Adipose tissue (tissue), 3 donors: ENCODE data around the gene PDSS1. TPM values are rescaled to one million over a fixed set of nuclear protein-coding genes. Genes with fewer than 3 reads are reported as not detected.
"Not testable (repeated sequence)": the region's sequence is repeated elsewhere in the genome, so short reads cannot be mapped to it uniquely, and the experiment has no call there.

Experiments used
- H3K27ac ChIP-seq: one replicate; pipeline ENCODE4 v1.5.1; 2013; ENCODE audit warnings: low read depth, low read length
- WGBS, 3 donors: extraction: QIAGEN DNeasy Blood & Tissue Kit; methylation state at CpG; one replicate each; pipeline ENCODE4 v1.1.7; 2013; 5-methylcytosine and 5-hydroxymethylcytosine counted together
- polyA plus RNA-seq, 3 donors: library from polyadenylated mRNA; stranded (reverse); fragments of 200-250 nt; gene quantifications; one replicate each; pipeline ENCODE4 v1.2.3, GENCODE V29; 2013
- donor health status: healthy with polysubstance abuse.
- donor health status: Bipolar disorder and iron deficiency.
- donor health status: healthy.

PDSS1 gene, protein sequence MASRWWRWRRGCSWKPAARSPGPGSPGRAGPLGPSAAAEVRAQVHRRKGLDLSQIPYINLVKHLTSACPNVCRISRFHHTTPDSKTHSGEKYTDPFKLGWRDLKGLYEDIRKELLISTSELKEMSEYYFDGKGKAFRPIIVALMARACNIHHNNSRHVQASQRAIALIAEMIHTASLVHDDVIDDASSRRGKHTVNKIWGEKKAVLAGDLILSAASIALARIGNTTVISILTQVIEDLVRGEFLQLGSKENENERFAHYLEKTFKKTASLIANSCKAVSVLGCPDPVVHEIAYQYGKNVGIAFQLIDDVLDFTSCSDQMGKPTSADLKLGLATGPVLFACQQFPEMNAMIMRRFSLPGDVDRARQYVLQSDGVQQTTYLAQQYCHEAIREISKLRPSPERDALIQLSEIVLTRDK
- polyA plus RNA-seq: 1 to 10 TPM; 3.2 to 7.0 (median 5.7) TPM

DNA sequence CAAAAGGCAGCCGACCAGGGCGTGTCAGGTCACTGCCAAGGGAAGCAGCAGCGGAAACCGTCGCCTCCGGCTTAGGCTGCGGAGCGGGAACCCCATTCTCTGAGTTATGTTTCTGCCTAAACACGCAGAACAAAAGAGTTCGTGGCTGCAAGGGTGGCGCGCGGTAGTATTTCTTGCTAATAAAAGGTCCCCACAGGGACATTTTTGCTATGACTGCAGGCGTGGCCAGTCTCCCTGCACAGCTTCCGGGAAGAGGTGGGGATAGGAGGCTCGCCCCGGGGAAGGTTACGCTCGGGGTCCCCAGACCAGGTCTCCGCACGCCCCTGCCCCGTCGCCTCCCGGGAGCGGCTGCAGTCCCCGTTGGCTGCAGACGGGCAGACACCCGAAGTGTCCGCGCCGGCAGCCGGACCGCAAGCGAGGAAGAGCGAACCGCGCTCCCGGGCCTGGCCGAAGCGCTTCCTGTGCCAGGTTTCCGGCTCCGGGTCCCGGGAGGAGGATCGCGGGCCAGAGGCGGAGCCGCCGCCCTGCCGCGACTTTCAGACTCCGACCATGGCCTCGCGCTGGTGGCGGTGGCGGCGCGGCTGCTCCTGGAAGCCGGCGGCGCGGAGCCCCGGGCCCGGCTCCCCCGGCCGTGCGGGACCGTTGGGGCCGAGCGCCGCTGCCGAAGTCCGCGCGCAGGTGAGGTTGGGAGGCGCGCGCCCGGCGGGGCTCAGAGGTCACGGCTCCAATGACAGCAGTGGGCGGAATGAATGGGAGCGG lies at the start of gene PDSS1:
PDSS1 (plus strand) TSS at position 539 of the 759 bp plus-strand sequence; CDS start at position 550, 11 bp downstream.
- H3K27ac ChIP-seq: peak within 1 kb of the TSS; percentile 88
- WGBS, 3 donors: 0 to 1% (median 1%) methylated on average over 73 to 82 of the region's 82 CpGs

DNA sequence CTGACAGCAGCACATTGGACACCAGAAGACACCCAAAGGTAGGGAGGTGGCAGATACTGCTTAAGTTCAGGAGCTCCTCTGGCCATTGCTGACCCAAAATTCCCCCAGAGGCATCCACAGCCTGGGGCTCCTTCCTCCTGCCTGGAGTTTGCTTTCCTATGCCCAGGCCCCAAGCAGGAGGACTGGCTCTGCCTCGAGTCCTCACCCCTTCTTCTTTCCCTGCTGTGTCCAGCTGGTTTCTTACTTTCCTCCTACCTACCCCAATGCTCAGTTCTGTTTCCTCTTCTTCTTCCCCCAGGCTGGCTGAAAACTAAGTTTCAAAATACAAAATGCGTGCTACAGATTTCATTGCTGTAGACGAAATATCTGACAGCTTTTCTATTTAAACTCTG lies 49.3 kb upstream of the PDSS1 start:
- 52 to 72% (median 68%) methylated on average over 2 to 3 of the region's 3 CpGs for WGBS, 3 donors
- not testable (repeated sequence) for H3K27ac ChIP-seq

DNA sequence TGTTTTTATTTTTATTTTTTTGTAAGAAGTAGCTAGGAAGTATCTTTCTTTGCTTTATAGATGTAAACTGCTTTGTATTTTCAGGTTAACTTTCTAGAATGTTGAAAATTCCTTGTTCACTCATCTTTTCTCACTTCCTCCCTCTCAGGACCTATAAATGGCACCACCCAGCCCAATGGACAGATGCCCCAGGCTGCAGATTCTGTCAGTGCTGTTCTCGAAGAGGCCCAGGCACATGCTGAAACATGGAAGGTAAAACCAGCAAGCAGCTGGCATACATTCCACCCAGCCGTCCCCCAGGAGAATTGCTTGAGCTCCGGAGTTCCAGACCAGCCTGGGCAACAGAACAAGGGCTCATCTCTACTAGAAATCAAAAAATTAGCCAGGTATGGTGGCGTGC lies 47.1 kb upstream of the PDSS1 start:
- no peak overlapping the region for H3K27ac ChIP-seq
- 63 to 74% (median 69%) methylated on average over 4 of the region's 4 CpGs for WGBS, 3 donors

DNA sequence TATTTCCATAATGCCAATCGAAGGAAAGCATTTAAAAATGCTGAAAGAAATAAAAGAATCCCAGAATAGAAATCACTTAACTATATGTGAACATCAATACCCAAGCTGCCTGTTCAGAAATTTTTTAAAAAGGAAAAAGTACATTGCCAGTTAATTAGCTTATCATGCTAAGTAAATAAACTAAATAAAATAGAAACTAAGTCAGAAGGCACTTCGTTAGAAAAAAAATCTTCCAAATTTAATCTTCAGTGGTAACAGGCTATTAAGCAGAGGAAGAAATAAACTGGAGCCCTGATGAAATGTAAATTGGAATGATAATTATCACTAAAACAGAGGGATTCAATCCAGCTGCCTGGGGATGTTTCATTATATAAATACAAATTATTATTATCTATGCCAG lies 46.0 kb upstream of the PDSS1 start:
- 53 to 75% (median 71%) methylated on average over 2 of the region's 2 CpGs for WGBS, 3 donors
- not testable (repeated sequence) for H3K27ac ChIP-seq

DNA sequence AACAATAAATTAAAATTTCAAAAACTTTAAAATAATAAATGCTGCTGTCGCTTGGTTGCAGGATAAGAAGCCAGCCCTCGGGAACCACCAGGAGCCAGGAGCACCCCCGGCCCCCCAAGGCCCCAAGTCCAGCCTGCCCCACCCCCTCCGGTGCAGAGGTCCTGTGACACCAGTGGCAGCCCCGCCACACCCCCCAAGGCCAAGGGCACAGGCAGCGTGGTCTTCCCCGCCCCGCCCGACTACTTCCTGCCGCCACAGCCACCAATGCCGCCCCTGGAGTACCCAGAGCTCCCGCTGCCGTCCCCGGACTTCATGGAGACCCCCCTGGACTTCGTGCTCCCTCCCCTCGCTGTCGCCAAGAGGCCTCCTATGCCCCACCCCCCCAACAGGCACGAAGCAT lies 44.5 kb upstream of the PDSS1 start:
- WGBS, 3 donors: 87 to 91% (median 89%) methylated on average over 15 to 18 of the region's 18 CpGs
- no peak overlapping the region for H3K27ac ChIP-seq

DNA sequence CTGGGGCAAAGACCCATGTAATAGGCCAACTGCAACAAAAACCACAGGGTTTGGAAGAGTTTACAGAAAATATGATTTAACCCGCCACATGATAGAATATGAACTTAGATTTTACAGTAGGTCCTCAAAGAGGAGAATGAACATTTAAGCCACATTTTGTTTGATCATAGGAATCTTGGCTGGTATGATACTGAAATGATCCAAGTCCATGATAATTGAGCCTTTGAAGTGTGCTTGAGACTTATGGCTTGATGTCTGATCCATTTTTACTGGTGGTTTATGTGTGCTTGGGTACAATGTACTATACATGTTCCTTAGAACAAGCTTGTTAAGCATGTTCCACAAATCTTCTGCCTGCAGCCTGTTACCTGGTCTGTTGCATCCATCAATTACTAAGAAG lies 41.8 kb upstream of the PDSS1 start:
- WGBS, 3 donors: 92 to 97% (median 93%) methylated on average over 1 of the region's 1 CpG
- no peak overlapping the region for H3K27ac ChIP-seq

DNA sequence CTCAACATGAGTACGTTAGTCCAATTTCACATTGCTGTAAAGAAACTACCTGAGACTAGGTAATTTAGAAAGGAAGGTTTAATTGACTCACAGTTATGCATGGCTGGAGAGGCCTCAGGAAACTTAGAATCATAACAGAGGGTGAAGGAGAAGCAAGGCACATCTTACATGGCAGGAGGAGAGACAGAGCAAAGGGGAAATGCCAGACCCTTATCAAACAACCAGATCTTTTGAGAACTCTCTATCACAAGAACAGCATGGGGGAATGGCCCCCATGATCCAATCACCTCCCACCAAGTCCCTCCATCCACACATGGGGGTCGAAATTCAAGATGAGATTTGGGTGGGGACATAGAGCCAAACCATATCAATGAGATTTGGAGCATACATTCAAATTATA lies 34.6 kb upstream of the PDSS1 start:
- no peak overlapping the region for H3K27ac ChIP-seq
- WGBS, 3 donors: 76 to 83% (median 80%) methylated on average over 2 of the region's 2 CpGs

DNA sequence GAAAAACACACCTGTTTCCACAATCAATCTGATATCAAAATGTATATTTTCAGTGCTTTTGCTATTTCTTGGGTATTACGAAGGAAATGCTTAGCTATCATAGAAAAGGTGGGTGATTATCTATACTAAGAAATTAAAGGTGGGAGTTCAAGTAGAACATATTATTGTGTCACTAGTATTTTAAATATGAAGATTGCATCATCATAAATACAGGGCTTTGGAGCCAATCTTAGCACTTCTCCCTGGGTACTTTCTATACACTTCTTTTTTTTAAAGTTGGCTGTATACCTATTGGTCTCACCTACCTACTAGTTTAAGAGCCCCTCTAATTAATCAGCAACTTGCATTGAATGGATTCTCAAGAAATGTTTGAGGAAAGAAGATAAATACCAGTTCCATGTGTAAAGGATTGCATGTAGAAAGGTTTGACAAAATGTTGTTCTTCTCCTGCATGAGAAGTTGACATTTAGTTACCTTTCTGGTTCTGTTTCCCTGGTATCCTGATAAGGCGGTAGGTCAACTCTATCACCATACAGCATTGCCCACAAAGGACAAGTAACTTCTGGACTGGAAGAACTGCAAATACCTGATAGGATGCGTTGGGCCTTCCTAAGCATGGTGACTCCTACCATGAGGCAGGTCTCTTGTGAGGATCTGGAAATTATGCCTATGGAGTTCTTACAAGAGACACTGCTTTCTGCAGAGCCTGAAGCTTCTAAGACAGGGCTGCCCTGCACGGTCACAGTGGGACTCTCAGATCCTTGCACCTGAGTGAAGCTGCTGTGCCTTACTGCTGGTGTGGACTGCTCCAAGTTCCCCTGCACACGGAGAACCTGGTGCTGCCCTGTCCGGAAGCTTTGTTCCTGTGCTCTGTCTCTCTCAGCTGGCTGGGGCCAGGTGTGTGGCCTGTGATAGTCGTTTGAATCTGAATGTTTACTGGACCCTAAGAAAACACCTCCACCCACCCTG lies 32.1 kb upstream of the PDSS1 start:
- 63 to 77% (median 73%) methylated on average over 7 of the region's 7 CpGs for WGBS, 3 donors
- no peak overlapping the region for H3K27ac ChIP-seq

DNA sequence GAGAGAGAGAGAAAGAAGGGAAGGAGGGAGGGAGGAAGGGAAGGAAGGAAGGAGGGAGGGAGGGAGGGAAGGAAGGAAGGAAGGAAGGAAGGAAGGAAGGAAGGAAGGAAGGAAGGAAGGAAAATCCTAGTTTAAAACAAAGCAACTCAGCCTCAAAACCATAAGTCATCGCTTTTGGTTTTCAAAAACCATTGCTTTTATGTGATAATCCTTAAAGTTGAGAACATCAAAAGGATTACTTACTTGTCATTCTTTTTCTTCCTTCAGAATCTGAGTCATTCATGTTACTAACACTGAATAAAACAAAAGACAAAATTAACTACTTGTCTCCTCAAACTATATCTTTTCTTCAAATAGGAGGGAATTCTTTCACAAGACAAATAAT lies 21.6 kb upstream of the PDSS1 start:
- 86 to 93% (median 86%) methylated on average over 1 of the region's 1 CpG for WGBS, 3 donors
- no peak overlapping the region for H3K27ac ChIP-seq

DNA sequence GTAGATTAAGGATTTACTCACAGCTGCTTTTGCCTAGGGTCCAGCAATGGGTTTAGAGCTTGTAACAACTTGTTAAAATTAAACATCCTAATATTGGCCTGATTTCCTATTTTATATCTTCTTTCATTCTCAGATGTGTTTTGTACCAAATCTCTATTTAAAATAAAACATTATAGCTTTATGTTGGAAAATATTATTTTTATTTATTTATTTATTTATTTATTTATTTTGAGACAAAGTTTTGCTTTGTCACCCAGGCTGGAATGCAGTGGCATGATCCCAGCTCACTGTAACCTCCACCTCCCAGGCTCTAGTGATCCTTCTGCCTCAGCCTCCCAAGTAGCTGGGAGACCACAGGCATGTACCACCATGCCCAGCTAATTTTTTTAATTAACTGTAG lies 17.9 kb upstream of the PDSS1 start:
- H3K27ac ChIP-seq: no peak overlapping the region

DNA sequence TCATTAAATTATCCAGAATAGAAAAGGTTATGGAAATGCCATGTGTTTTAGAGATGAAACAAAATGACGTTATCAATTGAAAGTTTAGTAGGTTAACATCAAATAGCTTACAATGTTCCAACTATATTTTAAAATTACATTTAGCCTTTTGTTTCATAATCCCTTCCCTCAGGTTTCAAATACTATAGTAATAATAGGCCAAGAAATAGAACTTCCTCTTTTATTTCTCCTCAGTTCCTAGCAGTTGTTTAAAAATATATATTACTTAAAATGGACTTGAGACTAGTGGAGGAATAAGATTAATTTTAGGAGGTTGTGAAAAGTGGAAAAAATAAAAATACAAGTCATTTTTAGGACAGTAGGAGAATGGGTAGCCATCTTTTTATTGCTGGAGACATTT lies 16.4 kb upstream of the PDSS1 start:
- 56 to 74% (median 66%) methylated on average over 1 of the region's 1 CpG for WGBS, 3 donors
- H3K27ac ChIP-seq: no peak overlapping the region

DNA sequence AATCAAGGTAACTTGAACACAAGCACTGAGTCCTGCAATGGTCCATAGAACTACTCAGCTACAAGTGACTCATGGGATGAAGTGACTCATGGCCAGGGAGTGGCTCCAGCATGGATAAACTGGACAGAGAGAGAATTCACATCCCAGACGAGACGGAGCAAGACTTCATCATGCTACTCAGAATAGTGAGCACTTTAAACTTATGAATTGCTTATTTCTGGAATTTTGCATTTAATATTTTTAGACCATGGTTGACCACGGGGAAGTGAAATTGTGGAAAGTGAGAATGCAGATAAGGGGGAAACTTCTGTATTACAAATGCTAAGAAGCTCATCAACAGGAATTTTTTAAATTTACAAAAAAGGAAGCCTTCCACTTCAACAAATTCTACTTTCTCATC lies 15.5 kb upstream of the PDSS1 start:
- not testable (repeated sequence) for H3K27ac ChIP-seq
- 60 to 63% (median 62%) methylated on average over 3 of the region's 3 CpGs for WGBS, 3 donors

DNA sequence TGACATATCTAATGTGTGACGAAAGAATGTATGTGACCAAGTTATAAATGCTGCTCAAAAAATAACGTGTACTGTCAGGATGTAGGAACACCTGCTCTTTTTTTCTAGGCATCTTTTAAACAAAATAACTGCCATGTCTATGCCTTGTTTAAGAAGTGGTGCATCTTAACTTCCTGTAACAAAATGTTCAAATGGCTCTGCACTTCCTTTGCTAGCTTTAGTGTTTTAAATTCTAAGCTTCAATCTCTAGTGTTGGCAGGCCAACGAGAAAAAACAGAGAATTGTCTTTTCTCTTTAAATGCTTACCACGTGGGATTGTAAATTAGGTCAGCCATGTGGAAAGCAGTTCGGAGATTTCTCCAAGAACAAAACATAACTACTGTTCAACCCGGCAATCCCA lies 14.6 kb upstream of the PDSS1 start:
- 53 to 65% (median 60%) methylated on average over 6 of the region's 6 CpGs for WGBS, 3 donors

DNA sequence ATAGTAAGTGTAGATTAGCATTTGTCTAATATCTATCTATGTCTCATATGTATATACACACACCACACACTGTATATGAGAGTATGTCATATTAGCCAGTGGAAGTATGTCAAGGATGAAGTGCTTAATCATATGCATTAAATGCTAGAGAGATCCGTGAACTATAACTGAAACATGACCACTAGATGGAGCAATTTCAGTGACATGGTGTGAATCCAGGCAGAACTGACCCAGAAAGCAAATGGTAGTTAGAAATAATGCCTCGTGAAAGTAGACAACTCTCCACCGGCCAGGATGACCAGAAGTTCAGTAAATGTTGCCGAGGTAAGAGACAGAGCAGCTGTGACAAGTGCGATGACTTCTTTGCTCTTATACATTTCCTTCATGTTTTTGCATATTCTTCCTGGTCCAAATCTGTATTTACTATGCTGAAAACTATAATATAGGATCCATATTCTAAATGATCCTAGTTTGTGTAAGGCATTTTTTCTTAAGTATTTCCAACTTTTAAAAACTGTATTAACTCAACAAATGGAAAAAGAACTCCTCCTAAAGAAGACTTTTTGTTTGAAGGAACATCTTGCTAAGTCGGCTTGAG lies 12.7 kb upstream of the PDSS1 start:
- 23 to 25% (median 25%) methylated on average over 6 of the region's 6 CpGs for WGBS, 3 donors
- not testable (repeated sequence) for H3K27ac ChIP-seq

More for the DNA sequence above, 14.6 kb upstream of the PDSS1 start:
- no peak overlapping the region for H3K27ac ChIP-seq

DNA sequence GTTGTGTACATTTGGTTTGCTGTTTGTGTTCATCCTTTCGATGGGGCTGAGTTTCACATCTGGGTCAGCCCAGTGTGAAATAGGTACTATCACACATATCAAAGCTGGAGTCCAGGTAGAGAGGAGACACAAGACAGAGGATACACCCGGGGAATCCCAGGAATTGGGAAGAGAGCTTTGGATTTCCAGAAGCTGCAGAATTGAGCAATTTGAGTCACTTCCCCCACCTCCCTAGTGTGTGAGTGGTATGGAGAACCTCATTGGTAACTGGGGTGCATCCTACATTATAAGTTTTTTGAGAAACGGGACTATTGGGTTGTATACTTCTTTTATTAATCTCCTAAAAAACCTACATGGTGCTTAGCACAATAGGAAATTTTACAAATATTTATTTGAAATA lies 12.1 kb upstream of the PDSS1 start:
- H3K27ac ChIP-seq: no peak overlapping the region
- 74 to 85% (median 84%) methylated on average over 3 of the region's 3 CpGs for WGBS, 3 donors

DNA sequence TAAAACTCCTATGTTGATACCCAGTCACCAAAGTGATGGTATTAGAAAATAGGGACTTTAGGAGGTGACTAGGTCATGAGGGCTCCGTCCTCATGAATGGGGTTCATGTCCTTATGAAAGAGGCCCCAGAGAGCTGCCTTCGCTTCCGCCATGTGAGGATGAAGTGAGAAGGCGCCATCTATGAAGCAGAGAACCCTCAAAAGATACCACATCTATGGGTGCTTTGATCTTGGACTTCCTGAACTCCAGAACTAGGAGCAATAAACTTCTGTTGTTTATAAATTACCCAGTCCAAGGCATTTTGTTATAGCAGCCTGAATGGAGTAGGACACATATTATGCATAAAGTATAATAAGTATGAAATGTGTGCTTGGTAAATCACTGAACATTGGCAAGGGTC lies 8.1 kb upstream of the PDSS1 start:
- no peak overlapping the region for H3K27ac ChIP-seq
- WGBS, 3 donors: 75 to 91% (median 90%) methylated on average over 4 of the region's 4 CpGs

DNA sequence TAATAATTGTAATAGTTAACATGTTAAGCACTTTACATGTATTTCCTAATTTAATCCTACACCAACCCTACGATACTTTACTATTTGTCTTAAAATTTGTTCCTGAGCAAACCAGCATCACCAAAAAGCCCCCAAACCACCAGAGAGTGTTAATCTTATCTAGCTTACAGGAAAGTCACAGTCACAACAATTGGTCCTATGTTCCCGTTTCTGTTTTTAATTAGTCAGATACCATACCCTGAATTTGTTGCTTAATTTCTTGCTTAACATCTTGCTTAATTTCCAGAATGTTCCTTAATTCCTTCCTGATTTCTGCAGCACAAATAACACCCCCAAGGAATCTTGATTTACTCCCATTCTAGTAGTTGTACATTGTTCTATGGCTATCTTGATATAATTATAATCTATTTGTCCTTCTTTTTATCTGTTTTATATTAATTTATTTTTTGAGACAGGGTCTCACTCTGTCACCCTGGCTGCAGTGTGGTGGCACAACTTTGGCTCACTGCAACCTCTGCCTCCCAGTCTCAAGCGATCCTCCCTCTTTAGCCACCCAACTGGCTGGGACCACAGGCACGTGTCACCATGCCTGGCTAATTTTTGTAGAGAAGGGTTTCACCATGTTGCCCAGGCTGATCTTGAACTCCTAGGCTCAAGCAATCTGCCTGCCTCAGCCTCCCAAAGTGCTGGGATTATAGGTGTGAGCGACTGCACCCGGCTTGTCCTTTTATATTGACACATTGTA lies 6.6 kb upstream of the PDSS1 start:
- no peak overlapping the region for H3K27ac ChIP-seq
- 36 to 61% (median 48%) methylated on average over 6 of the region's 6 CpGs for WGBS, 3 donors

DNA sequence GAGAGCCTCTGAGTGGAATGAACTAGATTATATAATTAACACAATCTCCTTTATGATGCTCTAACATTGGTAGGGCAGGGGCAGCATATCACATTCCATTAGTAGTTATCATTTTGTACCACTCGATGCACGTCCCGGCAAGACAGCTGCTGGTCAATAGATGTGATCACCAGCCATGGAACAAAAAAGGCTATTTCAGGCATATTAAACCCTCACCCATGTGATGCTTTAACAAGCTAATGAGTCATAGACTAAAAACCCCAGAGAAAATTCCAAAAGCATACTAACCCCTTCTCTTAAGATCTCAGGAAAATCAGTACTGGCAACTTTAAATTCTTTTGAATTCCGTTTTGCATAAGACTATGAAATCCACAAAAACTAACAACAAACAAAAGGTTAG lies 3.0 kb upstream of the PDSS1 start:
- H3K27ac ChIP-seq: not testable (repeated sequence)
- WGBS, 3 donors: 78 to 86% (median 84%) methylated on average over 4 of the region's 4 CpGs
